ENCODE measurements around the gene STYK1.

The STYK1 gene

GRCh38 chr12:10636611-10637010, 37.2 kb downstream of the STYK1 start:
- Histone ChIP-seq H2AK5ac (ENCODE audit: low read length, severe bottlenecking) (no peak overlapping the region), H3K18ac (ENCODE audit: low read depth in 1 of 2, low read length in 2 of 2) (no peak overlapping the region), H3K27me3 (ENCODE audit: control insufficient read depth in 1 of 2, insufficient read depth in 1 of 2, low read length in 2 of 2) (no peaks in the 10 kb centered on the region), H2AFZ (ENCODE audit: low read depth, low read length) (no peak overlapping the region), H3K14ac (ENCODE audit: low read length in 2 of 2) (no peak overlapping the region), H2BK5ac (ENCODE audit: low read depth, low read length, poor library complexity, severe bottlenecking) (no peak overlapping the region), H3K27ac (ENCODE audit: low read length, poor library complexity, severe bottlenecking) (no peak overlapping the region), H2BK12ac (ENCODE audit: low read length in 2 of 2) (no peak overlapping the region), H2BK15ac (ENCODE audit: low read depth, poor library complexity, severe bottlenecking) (no peak overlapping the region), H3K36me3 (ENCODE audit: control insufficient read depth in 1 of 2, insufficient read depth in 2 of 2, low read depth in 1 of 2, low read length in 2 of 2) (no peaks in the 10 kb centered on the region), H3K4me3 (ENCODE audit: insufficient read depth in 1 of 2, low read depth in 1 of 2, low read length in 2 of 2) (no peak overlapping the region), H3K4me1 (ENCODE audit: control insufficient read depth, insufficient read depth, low read depth, low read length) (peaks cover 2% of the 10 kb centered on the region), H3K79me1 (replicated peaks; ENCODE audit: low read length, poor library complexity, severe bottlenecking) (no peaks in the 10 kb centered on the region), H3K23ac (ENCODE audit: low read length in 2 of 2) (no peak overlapping the region), H4K8ac (ENCODE audit: low read length) (no peak overlapping the region), H4K91ac (ENCODE audit: low read length) (no peak overlapping the region), H3K4me2 (ENCODE audit: low read length, poor library complexity, severe bottlenecking) (no peak overlapping the region), H3K4ac (ENCODE audit: low read depth in 1 of 2, low read length in 2 of 2) (no peak overlapping the region), H2BK120ac (ENCODE audit: low read depth, low read length) (no peak overlapping the region), H3K9ac (ENCODE audit: low read length) (no peak overlapping the region), H3K9me3 (ENCODE audit: control insufficient read depth, low read length) (no peaks in the 10 kb centered on the region)
- DNase-seq: no peak
- 82% methylated on average over 4 of the region's 6 CpGs for WGBS

GRCh38 chr12:10636124-10636523, 37.7 kb downstream of the STYK1 start:
- H3K27me3 ChIP-seq (ENCODE audit: control insufficient read depth in 1 of 2, insufficient read depth in 1 of 2, low read length in 2 of 2): no peaks in the 10 kb centered on the region
- no peaks in the 10 kb centered on the region for H3K9me3 ChIP-seq (ENCODE audit: control insufficient read depth, low read length)
- H2AK5ac ChIP-seq (ENCODE audit: low read length, severe bottlenecking): no peak overlapping the region
- no peak overlapping the region for H4K8ac ChIP-seq (ENCODE audit: low read length)
- H3K23ac ChIP-seq (ENCODE audit: low read length in 2 of 2): no peak overlapping the region
- no peak overlapping the region for H3K4ac ChIP-seq (ENCODE audit: low read depth in 1 of 2, low read length in 2 of 2)
- H3K9ac ChIP-seq (ENCODE audit: low read length): no peak overlapping the region
- H3K4me3 ChIP-seq (ENCODE audit: insufficient read depth in 1 of 2, low read depth in 1 of 2, low read length in 2 of 2): no peak overlapping the region
- DNase-seq: no peak
- H4K91ac ChIP-seq (ENCODE audit: low read length): no peak overlapping the region
- H3K4me1 ChIP-seq (ENCODE audit: control insufficient read depth, insufficient read depth, low read depth, low read length): peaks cover 2% of the 10 kb centered on the region
- H2BK120ac ChIP-seq (ENCODE audit: low read depth, low read length): no peak overlapping the region
- H3K27ac ChIP-seq (ENCODE audit: low read length, poor library complexity, severe bottlenecking): no peak overlapping the region
- no peak overlapping the region for H3K14ac ChIP-seq (ENCODE audit: low read length in 2 of 2)
- WGBS: 100% methylated on average over 1 of the region's 3 CpGs
- H2BK15ac ChIP-seq (ENCODE audit: low read depth, poor library complexity, severe bottlenecking): no peak overlapping the region
- no peak overlapping the region for H3K4me2 ChIP-seq (ENCODE audit: low read length, poor library complexity, severe bottlenecking)
- H2BK12ac ChIP-seq (ENCODE audit: low read length in 2 of 2): no peak overlapping the region
- no peak overlapping the region for H2AFZ ChIP-seq (ENCODE audit: low read depth, low read length)
- no peaks in the 10 kb centered on the region for H3K36me3 ChIP-seq (ENCODE audit: control insufficient read depth in 1 of 2, insufficient read depth in 2 of 2, low read depth in 1 of 2, low read length in 2 of 2)
- H3K79me1 ChIP-seq (replicated peaks; ENCODE audit: low read length, poor library complexity, severe bottlenecking): no peaks in the 10 kb centered on the region
- no peak overlapping the region for H3K18ac ChIP-seq (ENCODE audit: low read depth in 1 of 2, low read length in 2 of 2)
- H2BK5ac ChIP-seq (ENCODE audit: low read depth, low read length, poor library complexity, severe bottlenecking): no peak overlapping the region

GRCh38 chr12:10635306-10635705, 38.5 kb downstream of the STYK1 start:
- Histone ChIP-seq H3K79me1 (replicated peaks; ENCODE audit: low read length, poor library complexity, severe bottlenecking) (no peaks in the 10 kb centered on the region), H3K14ac (ENCODE audit: low read length in 2 of 2) (no peak overlapping the region), H2AFZ (ENCODE audit: low read depth, low read length) (no peak overlapping the region), H3K4ac (ENCODE audit: low read depth in 1 of 2, low read length in 2 of 2) (no peak overlapping the region), H2BK120ac (ENCODE audit: low read depth, low read length) (no peak overlapping the region), H3K9me3 (ENCODE audit: control insufficient read depth, low read length) (no peaks in the 10 kb centered on the region), H2BK12ac (ENCODE audit: low read length in 2 of 2) (no peak overlapping the region), H3K9ac (ENCODE audit: low read length) (no peak overlapping the region), H3K18ac (ENCODE audit: low read depth in 1 of 2, low read length in 2 of 2) (no peak overlapping the region), H3K23ac (ENCODE audit: low read length in 2 of 2) (no peak overlapping the region), H2BK15ac (ENCODE audit: low read depth, poor library complexity, severe bottlenecking) (no peak overlapping the region), H3K4me3 (ENCODE audit: insufficient read depth in 1 of 2, low read depth in 1 of 2, low read length in 2 of 2) (no peak overlapping the region), H3K4me1 (ENCODE audit: control insufficient read depth, insufficient read depth, low read depth, low read length) (peaks cover 2% of the 10 kb centered on the region), H3K36me3 (ENCODE audit: control insufficient read depth in 1 of 2, insufficient read depth in 2 of 2, low read depth in 1 of 2, low read length in 2 of 2) (no peaks in the 10 kb centered on the region), H2AK5ac (ENCODE audit: low read length, severe bottlenecking) (no peak overlapping the region), H4K8ac (ENCODE audit: low read length) (no peak overlapping the region), H3K27me3 (ENCODE audit: control insufficient read depth in 1 of 2, insufficient read depth in 1 of 2, low read length in 2 of 2) (no peaks in the 10 kb centered on the region), H2BK5ac (ENCODE audit: low read depth, low read length, poor library complexity, severe bottlenecking) (no peak overlapping the region), H3K4me2 (ENCODE audit: low read length, poor library complexity, severe bottlenecking) (no peak overlapping the region), H3K27ac (ENCODE audit: low read length, poor library complexity, severe bottlenecking) (no peak overlapping the region), H4K91ac (ENCODE audit: low read length) (no peak overlapping the region)
- 97% methylated on average over 2 of the region's 2 CpGs for WGBS
- no peak for DNase-seq

- H4K91ac ChIP-seq (ENCODE audit: low read length): no peak overlapping the region
- no peak overlapping the region for H2BK12ac ChIP-seq (ENCODE audit: low read length in 2 of 2)
- H3K9me3 ChIP-seq (ENCODE audit: control insufficient read depth, low read length): no peaks in the 10 kb centered on the region
- peaks cover 2% of the 10 kb centered on the region for H3K4me1 ChIP-seq (ENCODE audit: control insufficient read depth, insufficient read depth, low read depth, low read length)
- H2AFZ ChIP-seq (ENCODE audit: low read depth, low read length): no peak overlapping the region
- no peak overlapping the region for H3K4me3 ChIP-seq (ENCODE audit: insufficient read depth in 1 of 2, low read depth in 1 of 2, low read length in 2 of 2)
- WGBS: 45% methylated on average over 5 of the region's 5 CpGs
- no peak overlapping the region for H2BK5ac ChIP-seq (ENCODE audit: low read depth, low read length, poor library complexity, severe bottlenecking)
- no peak overlapping the region for H3K14ac ChIP-seq (ENCODE audit: low read length in 2 of 2)
- H3K4me2 ChIP-seq (ENCODE audit: low read length, poor library complexity, severe bottlenecking): no peak overlapping the region
- H3K27ac ChIP-seq (ENCODE audit: low read length, poor library complexity, severe bottlenecking): peak overlapping the region; percentile 56
- no peaks in the 10 kb centered on the region for H3K79me1 ChIP-seq (replicated peaks; ENCODE audit: low read length, poor library complexity, severe bottlenecking)
- H4K8ac ChIP-seq (ENCODE audit: low read length): no peak overlapping the region
- H2BK120ac ChIP-seq (ENCODE audit: low read depth, low read length): no peak overlapping the region
- no peak overlapping the region for H3K4ac ChIP-seq (ENCODE audit: low read depth in 1 of 2, low read length in 2 of 2)
- no peak overlapping the region for H2BK15ac ChIP-seq (ENCODE audit: low read depth, poor library complexity, severe bottlenecking)
- H2AK5ac ChIP-seq (ENCODE audit: low read length, severe bottlenecking): no peak overlapping the region
- no peak overlapping the region for H3K23ac ChIP-seq (ENCODE audit: low read length in 2 of 2)
- H3K9ac ChIP-seq (ENCODE audit: low read length): no peak overlapping the region
- DNase-seq: peak; percentile 35
- H3K36me3 ChIP-seq (ENCODE audit: control insufficient read depth in 1 of 2, insufficient read depth in 2 of 2, low read depth in 1 of 2, low read length in 2 of 2): no peaks in the 10 kb centered on the region
- H3K18ac ChIP-seq (ENCODE audit: low read depth in 1 of 2, low read length in 2 of 2): no peak overlapping the region
- H3K27me3 ChIP-seq (ENCODE audit: control insufficient read depth in 1 of 2, insufficient read depth in 1 of 2, low read length in 2 of 2): no peaks in the 10 kb centered on the region
These were observed 39.4 kb downstream of the STYK1 start for GRCh38 chr12:10634427-10634826.

Data from mesenchymal stem cell (in vitro differentiated cells and primary cell).